ENCODE data around the gene TEX11. TPM values are rescaled to one million over a fixed set of nuclear protein-coding genes. Genes with fewer than 3 reads are reported as not detected.

Gene TEX11
- total and polyA plus RNA-seq, 9 donors = not detected

GRCh38 chrX:70508296-70508911 lies 400.1 kb downstream of the TEX11 start:
- DNase-seq = no peak
- H3K4me1 ChIP-seq (ENCODE audit: insufficient read depth) = no peaks in the 10 kb centered on the region
- no peaks in the 10 kb centered on the region for H3K36me3 ChIP-seq
- 47 to 53% (median 50%) methylated on average over 6 of the region's 6 CpGs for WGBS, 3 donors
- intact Hi-C loops (cut with DNase I) = no loop called here
- no peak for TF ChIP-seq CTCF (IDR thresholded peaks at IDR 0.05)
- no peak for TF ChIP-seq POLR2A (IDR thresholded peaks at IDR 0.05)
- no peak for TF ChIP-seq EP300 (IDR thresholded peaks at IDR 0.05)
- no peaks in the 10 kb centered on the region for H3K9me3 ChIP-seq
- no peaks in the 10 kb centered on the region for H3K27me3 ChIP-seq
- H3K27ac ChIP-seq = no peak overlapping the region
- H3K4me3 ChIP-seq = no peak overlapping the region

- WGBS, 3 donors = 49 to 65% (median 50%) methylated on average over 4 of the region's 4 CpGs
- Histone ChIP-seq H3K27me3 (no peaks in the 10 kb centered on the region), H3K27ac (no peak overlapping the region), H3K4me3 (no peak overlapping the region), H3K36me3 (no peaks in the 10 kb centered on the region), H3K9me3 (no peaks in the 10 kb centered on the region), H3K4me1 (ENCODE audit: insufficient read depth) (no peaks in the 10 kb centered on the region)
- intact Hi-C loops (cut with DNase I) = no loop called here
- DNase-seq = no peak
- no peak for TF ChIP-seq EP300 (IDR thresholded peaks at IDR 0.05)
- TF ChIP-seq POLR2A (IDR thresholded peaks at IDR 0.05) = no peak
- no peak for TF ChIP-seq CTCF (IDR thresholded peaks at IDR 0.05)
Observed at GRCh38 chrX:70505451-70505841, 403.1 kb downstream of the TEX11 start.

GRCh38 chrX:70504772-70505450 lies 403.6 kb downstream of the TEX11 start:
- TF ChIP-seq EP300 (IDR thresholded peaks at IDR 0.05) (no peak), CTCF (IDR thresholded peaks at IDR 0.05) (no peak), POLR2A (IDR thresholded peaks at IDR 0.05) (no peak)
- Histone ChIP-seq H3K27ac (no peak overlapping the region), H3K27me3 (no peaks in the 10 kb centered on the region), H3K4me3 (no peak overlapping the region), H3K4me1 (ENCODE audit: insufficient read depth) (no peaks in the 10 kb centered on the region), H3K9me3 (no peaks in the 10 kb centered on the region), H3K36me3 (no peaks in the 10 kb centered on the region)
- WGBS, 3 donors = 65 to 68% (median 67%) methylated on average over 6 of the region's 6 CpGs
- no peak for DNase-seq
- intact Hi-C loops (cut with DNase I) = no loop called here

- Histone ChIP-seq H3K27me3 (no peaks in the 10 kb centered on the region), H3K27ac (no peak overlapping the region), H3K36me3 (no peaks in the 10 kb centered on the region), H3K9me3 (no peaks in the 10 kb centered on the region), H3K4me1 (ENCODE audit: insufficient read depth) (no peaks in the 10 kb centered on the region), H3K4me3 (no peak overlapping the region)
- 76 to 81% (median 76%) methylated on average over 4 of the region's 4 CpGs for WGBS, 3 donors
- intact Hi-C loops (cut with DNase I) = no loop called here
- DNase-seq = no peak
- TF ChIP-seq EP300 (IDR thresholded peaks at IDR 0.05) (no peak), POLR2A (IDR thresholded peaks at IDR 0.05) (no peak), CTCF (IDR thresholded peaks at IDR 0.05) (no peak)
Observed at GRCh38 chrX:70500826-70501225, 407.7 kb downstream of the TEX11 start.

Data from ovary (tissue), 9 donors.